GM19395 (cell line): ENCODE measurements around the gene RIPK3.
"Not testable (repeated sequence)": the region's sequence is repeated elsewhere in the genome, so short reads cannot be mapped to it uniquely, and the experiment has no call there.

ENCODE experiments used
- ATAC-seq: cut with Tn5 transposase; IDR thresholded peaks from one replicate; pipeline ENCODE4 v1.9.1; 2021; ENCODE audit warnings: mild to moderate bottlenecking, moderate library complexity; ENCODE audit not compliant: unreplicated experiment

The RIPK3 gene

GRCh38 chr14:24339284-24340151 is at the start of gene RIPK3:
RIPK3 (minus strand) TSS chr14:24339991; CDS start chr14:24339826, 165 bp downstream.
- peak; percentile 90 for ATAC-seq

GRCh38 chr14:24389226-24389848 is 49.5 kb upstream of the RIPK3 start:
- no peak for ATAC-seq

GRCh38 chr14:24388474-24389179 is 48.8 kb upstream of the RIPK3 start:
- no peak for ATAC-seq

- not testable (repeated sequence) for ATAC-seq
Observed at GRCh38 chr14:24387579-24387978, 47.8 kb upstream of the RIPK3 start.

DNA sequence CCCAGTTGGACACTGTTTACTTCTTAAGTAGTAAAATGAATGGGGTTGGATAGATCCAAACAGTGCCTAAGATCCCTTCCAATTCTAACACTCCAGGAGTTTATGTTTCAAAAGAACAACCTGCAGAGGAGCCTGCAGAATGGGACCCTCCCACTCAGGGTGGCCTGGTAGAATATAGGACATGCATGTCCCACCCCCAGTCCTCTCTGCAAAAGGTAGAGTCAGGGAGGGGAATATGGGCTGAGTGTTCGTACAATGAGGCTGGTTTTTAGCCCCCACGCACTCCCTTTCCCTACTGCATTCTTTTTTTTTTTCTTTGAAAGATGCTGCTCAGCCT is 47.2 kb upstream of the RIPK3 start:
- ATAC-seq = no peak

GRCh38 chr14:24385524-24385923 is 45.7 kb upstream of the RIPK3 start:
- ATAC-seq = no peak

DNA sequence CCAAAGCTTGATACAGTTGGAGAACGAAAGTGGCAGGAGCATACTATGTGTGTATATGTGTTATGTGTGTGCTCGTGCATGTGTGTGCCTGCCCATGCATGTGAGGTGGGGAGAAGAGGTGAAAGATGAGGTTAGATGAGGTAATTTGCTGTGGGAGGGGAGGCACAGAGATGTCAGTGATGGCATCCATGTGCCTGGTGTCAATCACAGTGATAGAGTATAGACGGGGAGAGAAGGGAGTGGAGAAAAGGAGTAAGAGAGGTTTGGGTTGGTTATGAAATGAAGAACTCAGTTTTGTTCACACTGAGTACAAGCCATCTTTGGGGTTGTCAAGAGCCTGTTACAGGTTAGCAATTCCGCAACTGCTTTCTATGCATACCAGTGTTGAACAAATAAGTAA is 44.4 kb upstream of the RIPK3 start:
- ATAC-seq = no peak

DNA sequence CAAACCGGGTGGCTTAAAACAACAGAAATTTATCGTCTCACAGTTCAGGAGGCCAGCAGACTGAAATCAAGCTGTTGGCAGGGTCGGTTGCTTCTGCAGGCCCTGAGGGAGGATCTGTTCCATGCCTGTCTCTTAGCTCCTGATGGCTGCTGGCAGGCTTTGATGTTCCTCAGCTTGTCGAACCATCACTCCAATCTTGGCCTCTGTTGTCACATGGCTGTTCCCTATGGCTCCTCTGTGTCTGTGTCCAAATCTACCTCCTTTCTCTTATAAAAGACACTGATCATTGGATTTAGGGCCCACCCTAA is 42.2 kb upstream of the RIPK3 start:
- ATAC-seq = no peak

- no peak for ATAC-seq
Observed at GRCh38 chr14:24381363-24382063, 41.7 kb upstream of the RIPK3 start.

GRCh38 chr14:24379907-24380730 is 40.3 kb upstream of the RIPK3 start:
- ATAC-seq = no peak

- no peak for ATAC-seq
Observed at GRCh38 chr14:24378981-24379906, 39.5 kb upstream of the RIPK3 start.

GRCh38 chr14:24378327-24378726 is 38.5 kb upstream of the RIPK3 start:
- ATAC-seq = no peak

GRCh38 chr14:24377657-24378056 is 37.9 kb upstream of the RIPK3 start:
- ATAC-seq = no peak

DNA sequence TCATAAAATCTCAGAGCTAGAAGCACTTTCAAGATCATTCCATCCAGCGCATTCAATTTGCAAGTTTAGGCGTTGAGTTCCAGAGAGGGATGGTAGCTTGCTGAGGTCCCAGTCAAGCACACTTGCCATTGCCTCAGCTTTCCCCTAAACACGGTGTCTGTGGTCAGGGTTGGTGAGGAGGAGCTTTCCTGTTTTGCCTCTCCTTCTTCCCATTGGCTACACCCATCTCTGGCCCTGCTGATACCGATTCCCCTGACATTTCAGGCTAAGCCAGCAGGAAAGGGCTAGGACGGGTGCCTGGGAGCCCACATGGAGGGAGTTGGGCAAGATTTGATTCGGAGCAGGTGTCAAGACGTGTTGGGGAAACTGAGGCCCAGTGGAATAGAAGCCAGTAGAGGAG is 37.3 kb upstream of the RIPK3 start:
- ATAC-seq = no peak

DNA sequence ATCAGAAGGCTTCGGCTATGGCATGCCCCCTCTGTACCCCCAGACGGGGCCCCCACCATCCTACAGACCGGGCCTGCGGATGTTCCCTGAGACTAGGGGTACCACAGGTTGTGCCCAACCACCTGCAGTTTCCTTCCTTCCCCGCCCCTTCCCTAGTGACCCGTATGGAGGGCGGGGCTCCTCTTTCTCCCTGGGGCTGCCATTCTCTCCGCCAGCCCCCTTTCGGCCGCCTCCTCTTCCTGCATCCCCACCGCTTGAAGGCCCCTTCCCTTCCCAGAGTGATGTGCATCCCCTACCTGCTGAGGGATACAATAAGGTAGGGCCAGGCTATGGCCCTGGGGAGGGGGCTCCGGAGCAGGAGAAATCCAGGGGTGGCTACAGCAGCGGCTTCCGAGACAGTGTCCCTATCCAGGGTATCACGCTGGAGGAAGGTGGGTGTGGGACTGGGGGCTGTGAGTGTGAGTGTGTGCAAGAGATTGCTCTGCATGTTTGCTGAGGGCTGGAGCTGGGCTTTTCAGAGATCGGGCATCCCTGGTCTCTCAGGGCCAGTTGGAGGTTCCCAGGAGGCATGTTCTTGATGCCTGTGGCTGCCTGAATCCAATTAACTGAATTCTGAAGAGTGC is 36.8 kb upstream of the RIPK3 start:
- ATAC-seq = no peak

DNA sequence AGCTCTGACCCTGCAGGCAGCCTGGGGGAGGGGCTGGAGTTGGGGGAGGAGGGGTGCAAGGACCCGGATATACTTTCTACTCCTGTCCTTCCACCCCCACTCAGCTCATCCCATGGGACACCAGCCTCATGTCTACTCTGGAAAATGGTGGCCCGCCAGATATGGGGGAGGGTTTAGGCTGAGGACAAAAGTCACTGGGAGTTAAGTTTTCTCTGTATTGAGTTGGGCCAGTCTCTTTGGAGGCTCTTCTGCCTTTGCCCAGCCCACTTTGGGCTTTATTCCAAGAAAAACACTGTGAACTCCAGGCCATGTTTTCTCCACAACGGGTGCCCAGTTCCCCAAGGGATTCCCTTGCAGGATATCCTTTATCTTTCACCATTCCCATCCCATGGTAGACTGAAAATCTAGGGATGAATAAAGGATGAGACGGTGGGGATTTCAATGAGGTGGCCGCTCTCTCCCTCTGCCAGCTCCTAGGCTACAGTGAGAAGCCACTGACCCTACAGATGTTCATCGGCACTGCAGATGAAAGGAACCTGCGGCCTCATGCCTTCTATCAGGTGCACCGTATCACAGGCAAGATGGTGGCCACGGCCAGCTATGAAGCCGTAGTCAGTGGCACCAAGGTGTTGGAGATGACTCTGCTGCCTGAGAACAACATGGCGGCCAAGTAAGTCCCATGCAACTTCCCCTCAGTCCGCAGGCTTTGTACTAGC is 33.1 kb upstream of the RIPK3 start:
- ATAC-seq = no peak

DNA sequence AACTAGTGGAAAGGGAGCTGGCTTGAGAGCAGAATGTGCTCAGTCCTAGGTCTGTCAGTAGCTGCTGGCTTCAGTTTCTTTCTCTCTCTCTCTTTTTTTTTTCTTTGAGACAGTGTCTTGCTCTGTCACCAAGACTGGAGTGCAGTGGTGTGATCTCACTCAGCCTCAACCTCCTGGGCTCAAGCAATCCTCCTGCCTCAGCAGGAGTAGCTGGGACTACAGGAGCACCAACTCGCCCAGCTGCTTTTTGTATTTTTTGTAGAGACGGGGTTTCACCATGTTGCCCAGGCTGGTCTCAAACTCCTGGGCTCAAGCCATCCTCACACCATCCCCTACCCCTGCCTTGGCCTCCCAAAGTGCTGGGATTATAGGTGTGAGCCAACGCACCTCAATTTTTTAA is 31.8 kb upstream of the RIPK3 start:
- not testable (repeated sequence) for ATAC-seq

GRCh38 chr14:24370748-24371147 is 31.0 kb upstream of the RIPK3 start:
- ATAC-seq = no peak
